SK-N-SH (cell line): ENCODE data around the gene UGGT2. TPM values are rescaled to one million over a fixed set of nuclear protein-coding genes. Genes with fewer than 3 reads are reported as not detected.

Experiments
- CTCF ChIA-PET: fragments of 300-600, 350-600 bp; formaldehyde crosslinking; extraction: SDS; loops from one replicate; lab custom pipeline; 2021; lab: Yijun Ruan, JAX
- POLR2A ChIA-PET: fragments of 350-600 bp; sonication (Branson Sonifier 250); formaldehyde crosslinking; extraction: SDS; loops from one replicate; lab custom pipeline; 2020; ENCODE audit warnings: antibody characterized with exemption, inconsistent platforms; lab: Yijun Ruan, JAX
- DNase-seq: peaks from one replicate; pipeline ENCODE4 v3.0.0; 2012
- H2AFZ ChIP-seq: fragments of 200-600 bp; sonication (generic); 2 replicates; pipeline ENCODE4 v1.8.1; 2016; ENCODE audit warnings: antibody characterized with exemption, mild to moderate bottlenecking, low read depth
- H3F3A ChIP-seq: fragments of 200-600 bp; sonication (generic); replicated peaks from 2 replicates; pipeline ENCODE3; 2016; ENCODE audit warnings: antibody characterized with exemption, mild to moderate bottlenecking; ENCODE audit not compliant: insufficient read depth
- H3K27ac ChIP-seq, 2 experiments: fragments of 200-500 bp in 1 of 2; fragments of 200-600 bp in 1 of 2; sonication (Bioruptor generic) in 1 of 2; sonication (generic), shearing (Covaris generic) in 1 of 2; 2 replicates each; pipeline versions ENCODE4 v1.5.1 to v1.6.1; 2014 to 2016; ENCODE audit warnings: low read depth in 2 of 2, inconsistent platforms in 1 of 2, low read length in 1 of 2, mild to moderate bottlenecking in 1 of 2, mixed read lengths in 1 of 2
- H3K27me3 ChIP-seq: fragments of 200-600 bp; sonication (generic), shearing (Covaris generic); 2 replicates; pipeline ENCODE4 v1.6.1; 2016; ENCODE audit warnings: mixed run types; ENCODE audit not compliant: insufficient read depth
- H3K36me3 ChIP-seq, 2 experiments: fragments of 200-500 bp in 1 of 2; fragments of 200-600 bp in 1 of 2; sonication (Bioruptor generic) in 1 of 2; sonication (generic) in 1 of 2; replicated peaks in 1 of 2; 2 replicates each; pipeline versions ENCODE3 to v1.5.1; 2014 to 2016; ENCODE audit warnings: low read length in 1 of 2, mild to moderate bottlenecking in 1 of 2; ENCODE audit not compliant: insufficient read depth in 2 of 2, control insufficient read depth in 1 of 2
- H3K4me1 ChIP-seq, 2 experiments: fragments of 200-500 bp in 1 of 2; fragments of 200-600 bp in 1 of 2; sonication (Bioruptor generic) in 1 of 2; sonication (generic), shearing (Covaris generic) in 1 of 2; 2 replicates each; pipeline versions ENCODE4 v1.5.1 to v1.6.1; 2014 to 2016; ENCODE audit warnings: low read depth in 1 of 2, low read length in 1 of 2, mixed run types in 1 of 2; ENCODE audit not compliant: insufficient read depth in 2 of 2, control insufficient read depth in 1 of 2
- H3K4me2 ChIP-seq: fragments of 200-600 bp; sonication (generic), shearing (Covaris generic); 2 replicates; pipeline ENCODE4 v1.6.1; 2017; ENCODE audit warnings: mixed run types
- H3K4me3 ChIP-seq, 2 experiments: fragments of 200-500 bp in 1 of 2; fragments of 200-600 bp in 1 of 2; sonication (Bioruptor generic) in 1 of 2; sonication (generic), shearing (Covaris generic) in 1 of 2; 2 replicates each; pipeline versions ENCODE4 v1.5.1 to v1.8.1; 2014 to 2016; ENCODE audit warnings: low read depth in 2 of 2, inconsistent platforms in 1 of 2, low read length in 1 of 2, mild to moderate bottlenecking in 1 of 2, mixed read lengths in 1 of 2, moderate library complexity in 1 of 2
- H3K79me2 ChIP-seq: fragments of 200-600 bp; sonication (generic); 2 replicates; pipeline ENCODE4 v1.8.1; 2017; ENCODE audit warnings: mild to moderate bottlenecking; ENCODE audit not compliant: insufficient read depth
- H3K9ac ChIP-seq: fragments of 200-600 bp; sonication (generic); 2 replicates; pipeline ENCODE4 v1.6.1; 2017; ENCODE audit warnings: mixed run types
- H3K9me2 ChIP-seq: fragments of 200-600 bp; sonication (generic); 2 replicates; pipeline ENCODE4 v1.6.1; 2017; ENCODE audit warnings: mixed run types
- H3K9me3 ChIP-seq: fragments of 200-600 bp; sonication (generic); 2 replicates; pipeline ENCODE4 v1.6.1; 2017; ENCODE audit warnings: mixed run types, mild to moderate bottlenecking, moderate library complexity
- H4K20me1 ChIP-seq: fragments of 200-600 bp; sonication (generic); 2 replicates; pipeline ENCODE4 v1.6.1; 2017; ENCODE audit warnings: mild to moderate bottlenecking, mixed run types; ENCODE audit not compliant: insufficient read depth
- EP300 ChIP-seq, 2 experiments: IDR thresholded peaks; 2 replicates each; pipeline versions ENCODE4 v1.4.0 to v1.6.1; 2012; ENCODE audit warnings: borderline replicate concordance in 1 of 2, low read depth in 1 of 2, low read length in 1 of 2
- EZH2phosphoT487 ChIP-seq: fragments of 200-600 bp; sonication (generic); IDR thresholded peaks from 2 replicates; pipeline ENCODE4 v1.6.1; 2017; ENCODE audit warnings: low read depth, mixed run types, mild to moderate bottlenecking, antibody characterized with exemption, moderate library complexity, borderline replicate concordance
- FOSL2 ChIP-seq: IDR thresholded peaks from 2 replicates; pipeline ENCODE4 v1.4.0; 2012; ENCODE audit warnings: low read depth, mild to moderate bottlenecking, moderate library complexity, borderline replicate concordance
- FOXM1 ChIP-seq: IDR thresholded peaks from 2 replicates; pipeline ENCODE4 v1.4.0; 2012; ENCODE audit warnings: low read depth, mild to moderate bottlenecking
- GABPA ChIP-seq: IDR thresholded peaks from 2 replicates; pipeline ENCODE4 v1.4.0; 2012; ENCODE audit warnings: low read depth, mild to moderate bottlenecking
- JUND ChIP-seq: IDR thresholded peaks from 2 replicates; pipeline ENCODE4 v1.4.0; 2012
- MEF2A ChIP-seq: IDR thresholded peaks from 2 replicates; pipeline ENCODE4 v1.4.0; 2012; ENCODE audit warnings: low read depth, borderline replicate concordance
- MXI1 ChIP-seq: IDR thresholded peaks from 2 replicates; pipeline ENCODE4 v1.6.1; 2012; ENCODE audit warnings: mild to moderate bottlenecking, low read depth, low read length, improper control_type of control experiment
- NFIC ChIP-seq: IDR thresholded peaks from 2 replicates; pipeline ENCODE4 v1.4.0; 2012; ENCODE audit warnings: borderline replicate concordance
- RCOR1 ChIP-seq: fragments of 150-350 bp; IDR thresholded peaks from 2 replicates; pipeline ENCODE4 v1.6.1; 2017; ENCODE audit warnings: antibody characterized with exemption, low read length
- RFX5 ChIP-seq: IDR thresholded peaks from 2 replicates; pipeline ENCODE4 v1.6.1; 2012; ENCODE audit warnings: mild to moderate bottlenecking, improper control_type of control experiment, low read length
- RXRA ChIP-seq: IDR thresholded peaks from 2 replicates; pipeline ENCODE4 v1.4.0; 2012; ENCODE audit warnings: low read depth, mild to moderate bottlenecking, borderline replicate concordance
- SIN3A ChIP-seq: IDR thresholded peaks from 2 replicates; pipeline ENCODE4 v1.6.1; 2012; ENCODE audit warnings: low read depth, mild to moderate bottlenecking, low read length, moderate library complexity, borderline replicate concordance
- TAF1 ChIP-seq: IDR thresholded peaks from 2 replicates; pipeline ENCODE4 v1.6.1; 2012; ENCODE audit warnings: low read depth, mild to moderate bottlenecking, low read length, moderate library complexity, borderline replicate concordance
- YY1 ChIP-seq: IDR thresholded peaks from 2 replicates; pipeline ENCODE4 v1.4.0; 2012; ENCODE audit warnings: low read depth, mild to moderate bottlenecking
- WGBS: methylation state at CpG from one replicate; pipeline ENCODE4 v1.1.6; 2017; ENCODE audit warnings: low lambda C conversion rate; 5-methylcytosine and 5-hydroxymethylcytosine counted together
- polyA plus RNA-seq, 3 experiments: library from polyadenylated mRNA; depleted of rRNA; stranded (reverse); fragments of >200 nt; gene quantifications; 2 replicates each; pipeline ENCODE4 v1.2.3, GENCODE V29; 2012
- TF ChIP-seq, protein P1 (sequence below): IDR thresholded peaks from 2 replicates; pipeline ENCODE4 v1.4.0; 2012; ENCODE audit warnings: low read depth, borderline replicate concordance
- TF ChIP-seq, protein P2 (sequence below): IDR thresholded peaks from 2 replicates; pipeline ENCODE4; 2012
- TF ChIP-seq, protein P3 (sequence below): IDR thresholded peaks from 2 replicates; pipeline ENCODE4 v1.4.0; 2012; ENCODE audit warnings: low read depth, borderline replicate concordance
- TF ChIP-seq, protein P4 (sequence below): IDR thresholded peaks from 2 replicates; pipeline ENCODE4 v1.4.0; 2012; ENCODE audit warnings: low read depth

UGGT2 gene
- polyA plus RNA-seq, 1 of the 3 experiments (the other 2 are of a cell fraction) = 13.3 TPM

DNA sequence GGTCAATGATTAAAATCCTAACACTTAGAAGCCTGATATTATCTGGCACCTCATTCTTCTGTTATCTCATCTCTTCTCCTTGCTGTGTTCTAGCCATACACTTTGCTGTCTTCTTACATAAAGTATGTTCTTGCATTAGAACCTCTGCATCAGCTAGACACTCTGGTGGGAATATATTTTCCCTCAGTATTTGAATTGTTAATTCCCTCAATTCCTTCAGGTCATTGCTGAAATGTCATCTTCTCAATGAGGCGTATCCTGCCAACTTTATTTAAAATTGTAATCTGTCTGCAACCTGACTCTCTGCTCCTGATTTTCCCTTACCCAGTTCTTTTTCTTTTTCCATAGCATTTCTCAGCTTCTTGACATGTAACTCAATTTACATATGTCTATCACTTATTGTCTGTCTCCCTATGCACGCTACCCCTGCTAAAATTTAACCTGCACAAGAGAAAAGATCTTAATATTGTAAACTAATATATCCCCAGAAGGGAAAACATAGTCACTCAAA is 138.2 kb downstream of the UGGT2 start:
- 95% methylated on average over 2 of the region's 2 CpGs for WGBS
- no peaks in the 10 kb centered on the region for H3F3A ChIP-seq
- no peak overlapping the region for H3K9ac ChIP-seq
- H3K9me3 ChIP-seq = no peaks in the 10 kb centered on the region; the same call in 1 of the 2 replicates
- peaks cover 0 to 17% of the 10 kb centered on the region in 2 experiments for H3K36me3 ChIP-seq
- H2AFZ ChIP-seq = no peak overlapping the region
- no peaks in the 10 kb centered on the region for H4K20me1 ChIP-seq
- no peak for DNase-seq
- no peaks in the 10 kb centered on the region for H3K27me3 ChIP-seq
- H3K4me2 ChIP-seq = no peak overlapping the region
- POLR2A ChIA-PET = no interaction called here
- TF ChIP-seq RXRA = no peak
- TF ChIP-seq FOXM1 = no peak
- no peak for TF ChIP-seq FOSL2
- TF ChIP-seq GABPA = no peak
- TF ChIP-seq RFX5 = no peak
- no peak for TF ChIP-seq SIN3A
- TF ChIP-seq EZH2phosphoT487 = no peak
- TF ChIP-seq, all 33 proteins: peak for 0
- CTCF ChIA-PET = no interaction called here
- Histone ChIP-seq H3K27ac (no peak overlapping the region), H3K79me2 (no peaks in the 10 kb centered on the region), H3K4me1 (no peaks in the 10 kb centered on the region), H3K9me2 (no peaks in the 10 kb centered on the region), H3K4me3 (no peak overlapping the region)

DNA sequence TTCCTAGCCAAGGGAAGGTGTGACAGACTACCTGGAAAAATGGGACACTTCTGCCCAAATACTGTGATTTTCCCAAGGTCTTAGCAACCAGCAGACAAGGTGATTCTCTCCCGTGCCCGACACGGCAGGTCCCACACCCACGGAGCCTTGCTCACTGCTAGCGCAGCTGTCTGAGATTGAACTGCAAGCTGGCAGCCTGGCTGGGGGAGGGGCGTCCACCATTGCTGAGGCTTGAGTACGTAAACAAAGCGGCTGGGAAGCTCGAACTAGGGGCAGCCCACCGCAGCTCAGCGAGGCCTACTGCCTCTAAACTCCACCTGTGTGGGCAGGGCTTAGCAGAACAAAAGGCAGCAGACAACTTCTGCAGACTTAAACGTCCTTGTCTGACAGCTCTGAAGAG is 146.2 kb downstream of the UGGT2 start:
- POLR2A ChIA-PET = no interaction called here
- H2AFZ ChIP-seq = no peak overlapping the region
- H3K9me2 ChIP-seq = no peaks in the 10 kb centered on the region
- H3K27ac ChIP-seq = no peak overlapping the region
- no peaks in the 10 kb centered on the region; a peak in 1 of 4 replicates for H3K4me1 ChIP-seq
- no peak for DNase-seq
- H3K36me3 ChIP-seq = peaks cover 13 to 22% of the 10 kb centered on the region in 2 experiments
- H3K9ac ChIP-seq = no peak overlapping the region
- WGBS = 97% methylated on average over 6 of the region's 12 CpGs
- H4K20me1 ChIP-seq = no peaks in the 10 kb centered on the region
- no peak overlapping the region for H3K4me3 ChIP-seq
- CTCF ChIA-PET = no interaction called here
- H3K79me2 ChIP-seq = no peaks in the 10 kb centered on the region
- H3K27me3 ChIP-seq = no peaks in the 10 kb centered on the region
- H3K9me3 ChIP-seq = peaks cover 4% of the 10 kb centered on the region; the same call in 1 of the 2 replicates
- TF ChIP-seq TAF1 (no peak), GABPA (no peak), EP300 (IDR thresholded peaks at IDR 0.05; ENCODE audit: borderline replicate concordance in 1 of 2, low read depth in 1 of 2, low read length in 1 of 2) (no peak), JUND (no peak), MXI1 (no peak), MEF2A (no peak), RCOR1 (no peak), SIN3A (no peak), YY1 (no peak), RFX5 (no peak), NFIC (no peak)
- TF ChIP-seq, protein P1, sequence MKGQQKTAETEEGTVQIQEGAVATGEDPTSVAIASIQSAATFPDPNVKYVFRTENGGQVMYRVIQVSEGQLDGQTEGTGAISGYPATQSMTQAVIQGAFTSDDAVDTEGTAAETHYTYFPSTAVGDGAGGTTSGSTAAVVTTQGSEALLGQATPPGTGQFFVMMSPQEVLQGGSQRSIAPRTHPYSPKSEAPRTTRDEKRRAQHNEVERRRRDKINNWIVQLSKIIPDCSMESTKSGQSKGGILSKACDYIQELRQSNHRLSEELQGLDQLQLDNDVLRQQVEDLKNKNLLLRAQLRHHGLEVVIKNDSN = no peak
- TF ChIP-seq, protein P2, sequence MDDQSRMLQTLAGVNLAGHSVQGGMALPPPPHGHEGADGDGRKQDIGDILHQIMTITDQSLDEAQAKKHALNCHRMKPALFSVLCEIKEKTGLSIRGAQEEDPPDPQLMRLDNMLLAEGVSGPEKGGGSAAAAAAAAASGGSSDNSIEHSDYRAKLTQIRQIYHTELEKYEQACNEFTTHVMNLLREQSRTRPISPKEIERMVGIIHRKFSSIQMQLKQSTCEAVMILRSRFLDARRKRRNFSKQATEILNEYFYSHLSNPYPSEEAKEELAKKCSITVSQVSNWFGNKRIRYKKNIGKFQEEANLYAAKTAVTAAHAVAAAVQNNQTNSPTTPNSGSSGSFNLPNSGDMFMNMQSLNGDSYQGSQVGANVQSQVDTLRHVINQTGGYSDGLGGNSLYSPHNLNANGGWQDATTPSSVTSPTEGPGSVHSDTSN = no peak
- TF ChIP-seq, protein P3, sequence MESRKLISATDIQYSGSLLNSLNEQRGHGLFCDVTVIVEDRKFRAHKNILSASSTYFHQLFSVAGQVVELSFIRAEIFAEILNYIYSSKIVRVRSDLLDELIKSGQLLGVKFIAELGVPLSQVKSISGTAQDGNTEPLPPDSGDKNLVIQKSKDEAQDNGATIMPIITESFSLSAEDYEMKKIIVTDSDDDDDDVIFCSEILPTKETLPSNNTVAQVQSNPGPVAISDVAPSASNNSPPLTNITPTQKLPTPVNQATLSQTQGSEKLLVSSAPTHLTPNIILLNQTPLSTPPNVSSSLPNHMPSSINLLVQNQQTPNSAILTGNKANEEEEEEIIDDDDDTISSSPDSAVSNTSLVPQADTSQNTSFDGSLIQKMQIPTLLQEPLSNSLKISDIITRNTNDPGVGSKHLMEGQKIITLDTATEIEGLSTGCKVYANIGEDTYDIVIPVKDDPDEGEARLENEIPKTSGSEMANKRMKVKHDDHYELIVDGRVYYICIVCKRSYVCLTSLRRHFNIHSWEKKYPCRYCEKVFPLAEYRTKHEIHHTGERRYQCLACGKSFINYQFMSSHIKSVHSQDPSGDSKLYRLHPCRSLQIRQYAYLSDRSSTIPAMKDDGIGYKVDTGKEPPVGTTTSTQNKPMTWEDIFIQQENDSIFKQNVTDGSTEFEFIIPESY = no peak
- TF ChIP-seq, protein P4, sequence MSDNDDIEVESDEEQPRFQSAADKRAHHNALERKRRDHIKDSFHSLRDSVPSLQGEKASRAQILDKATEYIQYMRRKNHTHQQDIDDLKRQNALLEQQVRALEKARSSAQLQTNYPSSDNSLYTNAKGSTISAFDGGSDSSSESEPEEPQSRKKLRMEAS = no peak
- H3K4me2 ChIP-seq = no peak overlapping the region
- H3F3A ChIP-seq = no peaks in the 10 kb centered on the region
